CD4-positive, alpha-beta T cell treated with Interleukin-4 for 4 hours (primary cell): ENCODE results near the gene EGFL8.
"Not testable (repeated sequence)": the region's sequence is repeated elsewhere in the genome, so short reads cannot be mapped to it uniquely, and the experiment has no call there.

Experiments used
- DNase-seq: peaks from one replicate; pipeline ENCODE4 v3.0.0-alpha.2; 2020

The EGFL8 gene

DNA sequence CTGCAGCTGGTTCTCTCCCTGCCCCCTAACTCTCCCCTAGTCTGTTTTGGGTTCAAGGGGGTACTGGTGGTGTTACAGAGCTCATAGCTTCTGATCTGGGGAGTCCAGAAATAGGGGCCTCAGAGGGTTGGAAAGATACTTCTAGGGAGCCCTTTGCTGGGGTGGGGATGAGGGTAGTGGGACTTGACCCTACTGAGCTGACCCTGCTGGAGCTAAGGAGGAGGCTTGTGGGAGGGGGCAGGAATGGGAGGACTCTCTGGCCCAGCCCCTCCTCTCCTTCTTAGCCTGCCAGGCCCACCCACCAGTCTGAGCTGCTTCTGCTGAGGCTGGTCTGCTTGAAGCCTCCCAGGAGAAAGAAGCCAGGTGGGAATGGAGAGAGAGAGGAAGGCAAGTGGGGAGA is at the start of gene EGFL8:
TSS of gene EGFL8 (plus strand) at position 301 of the 400 bp plus-strand sequence. CDS start 1,571 bp downstream, outside the sequence.
- no peak for DNase-seq

DNA sequence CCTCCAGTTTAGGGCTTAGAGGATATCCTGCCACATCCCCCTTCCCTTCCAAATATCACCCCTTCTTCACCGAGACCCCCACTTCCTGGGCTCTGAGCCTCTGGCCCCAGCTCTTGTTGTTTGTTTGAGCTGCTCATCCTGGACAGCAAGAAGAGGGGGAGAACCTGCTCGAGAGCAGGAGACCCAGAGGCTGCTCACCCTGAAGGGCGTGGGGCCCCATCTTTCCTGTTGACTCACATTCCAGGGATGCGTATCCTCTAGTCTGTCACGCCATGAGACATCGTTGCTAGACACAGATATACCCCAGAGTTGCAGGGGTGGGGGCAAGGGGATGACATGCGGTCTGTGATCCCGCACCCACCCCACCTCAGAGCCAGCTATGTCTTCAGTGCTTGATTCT is 49.6 kb upstream of the EGFL8 start:
- no peak for DNase-seq

- DNase-seq, result no peak
These were observed 48.8 kb upstream of the EGFL8 start for GRCh38 chr6:32115623-32116022.

DNA sequence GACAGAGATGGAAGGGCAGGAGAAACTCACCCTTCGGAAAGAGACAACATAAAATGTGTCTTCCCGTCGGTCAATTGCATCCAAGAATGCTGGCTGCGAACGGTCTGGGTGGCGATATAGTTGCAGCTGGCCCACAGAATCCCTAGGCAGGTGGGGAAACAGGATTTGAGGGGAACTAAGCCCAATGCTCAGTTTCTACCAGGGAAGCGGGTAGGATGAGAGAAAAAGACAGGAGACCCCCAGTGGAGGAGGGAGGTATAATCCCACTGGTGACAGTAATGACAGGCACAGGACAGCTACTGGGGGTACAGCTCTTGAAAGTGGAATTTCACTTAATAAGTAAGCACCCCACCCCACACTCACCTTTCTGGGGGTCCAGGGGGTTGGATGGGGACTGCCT is 47.7 kb upstream of the EGFL8 start:
- DNase-seq, result no peak

DNA sequence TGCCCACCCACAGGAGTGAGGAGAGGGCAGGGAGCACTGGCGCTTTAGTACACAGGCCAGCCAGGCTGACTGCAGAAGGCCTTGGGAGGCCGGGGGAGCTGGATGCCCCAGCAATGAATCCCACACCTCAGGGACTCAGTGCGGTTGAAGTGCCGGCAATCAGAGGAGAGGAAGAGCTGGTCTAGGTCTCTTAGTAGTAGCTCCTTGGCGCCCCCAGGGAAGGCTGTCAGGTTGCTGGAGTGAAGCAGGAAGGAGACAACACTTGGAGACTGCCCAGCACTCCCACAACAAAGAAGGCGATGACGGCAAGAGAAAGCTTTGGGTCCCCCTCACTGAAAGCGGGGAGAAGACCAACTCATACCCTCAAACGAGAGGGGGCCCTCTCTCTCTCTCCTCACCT is 46.9 kb upstream of the EGFL8 start:
- no peak for DNase-seq

DNA sequence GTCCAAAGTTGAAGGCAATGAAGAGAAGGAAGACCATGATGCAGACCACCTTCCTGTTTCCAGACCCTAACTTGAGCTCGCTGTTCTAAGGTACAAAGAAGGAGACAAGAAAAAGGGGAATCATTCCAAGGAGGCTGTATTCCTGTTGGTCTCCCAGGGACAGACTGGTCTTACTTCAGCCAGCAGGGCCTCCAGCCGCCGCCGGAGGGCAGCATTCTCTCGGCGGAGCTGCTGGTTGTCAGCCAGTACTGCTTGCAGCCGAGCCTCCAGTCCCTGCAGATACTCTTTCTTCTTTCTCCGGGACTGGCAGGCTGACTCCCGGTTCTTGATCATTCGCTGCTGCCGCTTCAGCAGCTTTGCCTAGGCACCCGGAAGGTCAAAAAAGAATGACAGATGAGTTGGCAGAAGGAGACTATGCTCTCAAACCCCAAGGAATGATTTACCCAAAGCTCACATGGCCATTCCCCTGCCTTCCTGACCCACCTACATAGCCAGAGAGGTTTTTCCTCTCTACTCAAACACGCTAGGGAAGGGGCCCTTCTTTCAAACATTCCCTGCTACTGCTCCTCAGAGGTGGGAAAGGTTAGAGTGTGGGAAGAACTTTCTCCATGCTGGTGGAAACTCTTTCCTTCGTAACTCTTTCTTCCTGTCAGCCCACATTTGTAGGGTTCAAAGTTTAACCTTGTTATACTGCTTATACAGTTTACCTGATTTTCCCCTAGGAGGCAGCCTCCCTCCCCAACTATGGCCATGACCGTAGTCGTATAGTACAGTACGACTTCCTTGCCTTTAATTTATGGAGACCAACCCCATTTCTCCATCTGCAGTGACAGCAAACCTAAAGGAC is 45.4 kb upstream of the EGFL8 start:
- DNase-seq, result peak; percentile 59

- DNase-seq, result no peak
These were observed 43.8 kb upstream of the EGFL8 start for GRCh38 chr6:32120573-32121059.

DNA sequence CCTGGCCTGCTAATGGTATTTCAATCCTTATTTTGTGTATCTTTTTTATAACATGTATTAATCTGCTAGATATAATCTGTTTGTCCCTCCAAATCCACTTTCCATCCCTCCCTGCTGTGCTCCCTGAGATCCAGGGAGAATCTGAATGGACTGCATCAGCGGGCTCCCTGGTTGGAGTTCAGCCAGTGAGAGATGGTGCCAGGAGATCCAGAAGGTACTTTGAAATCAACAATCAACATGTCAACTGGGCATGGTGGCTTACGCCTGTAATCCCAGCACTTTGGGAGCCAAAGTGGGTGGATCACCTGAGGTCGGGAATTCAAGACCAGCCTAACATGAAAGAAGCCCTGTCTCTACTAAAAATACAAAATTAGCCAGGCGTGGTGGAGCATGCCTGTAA is 40.7 kb upstream of the EGFL8 start:
- DNase-seq, result no peak

- DNase-seq, result no peak
These were observed 37.5 kb upstream of the EGFL8 start for GRCh38 chr6:32126880-32127279.

DNA sequence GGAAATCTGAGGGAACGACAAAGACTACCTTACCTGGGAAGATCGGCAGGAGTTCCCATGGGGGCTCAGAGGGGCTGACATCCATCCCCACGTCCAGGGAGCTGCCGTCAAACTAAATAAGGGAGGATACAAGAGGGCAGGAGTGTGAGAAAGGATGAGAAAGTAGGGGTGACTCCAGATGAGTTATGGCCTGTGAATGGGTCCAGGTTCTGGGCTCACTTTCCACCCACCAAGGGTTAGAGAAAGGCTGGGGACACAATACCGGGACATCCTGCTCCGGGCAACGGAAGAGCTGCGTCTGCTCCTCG is 37.0 kb upstream of the EGFL8 start:
- DNase-seq, result no peak

DNA sequence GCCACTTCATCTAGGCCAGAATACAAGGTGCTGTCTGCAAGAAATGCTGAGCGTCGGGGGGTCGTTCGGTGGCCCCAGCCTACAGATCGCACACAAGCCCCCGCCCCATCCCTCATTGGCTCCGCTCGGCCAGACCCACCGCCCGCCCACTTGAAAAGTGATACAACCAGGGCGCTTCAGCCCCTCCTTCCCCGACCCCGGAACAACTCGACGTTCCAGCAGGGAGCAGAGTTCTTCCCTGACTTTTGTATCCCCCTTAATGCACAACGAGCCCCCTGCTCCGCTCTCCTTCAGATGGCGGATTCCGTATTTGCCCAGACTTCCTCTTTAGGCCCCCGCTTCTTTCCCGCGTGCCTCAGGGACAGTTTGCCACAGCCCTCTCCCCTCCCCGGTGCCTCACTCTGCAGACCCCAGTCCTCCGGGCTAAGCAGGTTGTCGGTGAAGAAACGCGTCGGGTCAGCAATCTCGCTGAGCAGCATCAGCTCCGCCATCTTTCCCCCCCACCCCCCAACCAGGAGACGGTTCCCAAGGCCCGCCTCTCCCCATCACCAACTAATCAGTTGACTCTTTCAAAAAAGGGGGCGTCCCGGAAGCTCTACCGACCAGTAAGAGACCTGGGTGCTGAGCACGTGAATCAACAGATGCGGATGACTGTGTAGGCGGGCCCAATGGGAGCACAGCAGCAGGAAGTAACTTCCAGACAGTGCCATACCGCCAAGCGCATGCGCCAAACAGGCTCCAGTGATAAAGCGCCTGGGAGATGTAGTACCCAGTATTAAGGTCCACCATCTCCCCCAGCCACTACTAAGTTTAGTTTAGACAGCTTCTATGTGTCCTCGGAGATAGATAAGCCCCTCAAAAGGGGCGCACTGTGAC is 36.4 kb upstream of the EGFL8 start, which contains the start of gene ATF6B:
TSS of gene ATF6B (minus strand) at position 530 of the 876 bp plus-strand sequence. CDS start at position 491, 39 bp downstream.
- peak; percentile 99 for DNase-seq

GRCh38 chr6:32128751-32129296 is 35.6 kb upstream of the EGFL8 start:
- DNase-seq, result no peak

DNA sequence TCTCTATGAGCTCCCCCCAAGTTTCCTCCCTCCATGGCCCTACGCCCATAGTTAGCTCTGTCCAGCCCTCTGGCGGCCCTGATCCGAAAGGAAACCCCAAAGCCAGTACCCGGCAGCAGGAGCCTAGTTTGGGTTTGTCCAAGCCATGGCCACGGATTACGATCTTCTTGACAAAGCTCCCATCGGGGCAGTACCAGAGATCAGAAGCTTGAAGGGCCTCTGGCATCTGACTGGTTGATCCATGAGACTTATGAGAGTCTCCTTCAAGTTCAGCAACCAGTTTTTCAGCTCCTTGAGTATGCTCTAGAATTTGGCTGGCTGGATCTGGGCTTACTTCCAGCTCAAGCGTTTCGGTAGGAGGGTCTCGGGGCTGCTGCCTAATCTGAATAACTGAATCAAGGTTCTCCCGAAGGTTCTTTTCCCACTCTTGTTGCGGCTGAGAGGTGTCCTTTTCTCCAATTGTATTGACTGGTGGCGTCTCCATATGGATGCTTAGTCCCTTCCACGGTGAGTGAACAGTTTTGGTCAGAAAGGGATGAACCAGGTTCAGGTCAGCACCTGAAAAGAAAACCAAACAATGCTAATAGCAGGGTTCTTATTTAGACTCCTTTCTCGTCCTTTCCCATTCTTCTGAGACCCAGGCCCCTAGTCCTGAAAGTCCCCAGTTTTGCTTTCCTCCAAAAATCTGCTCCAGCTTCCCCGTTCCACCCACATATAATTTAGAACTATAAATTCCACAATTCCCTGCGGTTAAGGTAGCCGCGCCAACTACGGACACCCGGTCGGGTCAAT is 34.9 kb upstream of the EGFL8 start:
- no peak for DNase-seq

DNA sequence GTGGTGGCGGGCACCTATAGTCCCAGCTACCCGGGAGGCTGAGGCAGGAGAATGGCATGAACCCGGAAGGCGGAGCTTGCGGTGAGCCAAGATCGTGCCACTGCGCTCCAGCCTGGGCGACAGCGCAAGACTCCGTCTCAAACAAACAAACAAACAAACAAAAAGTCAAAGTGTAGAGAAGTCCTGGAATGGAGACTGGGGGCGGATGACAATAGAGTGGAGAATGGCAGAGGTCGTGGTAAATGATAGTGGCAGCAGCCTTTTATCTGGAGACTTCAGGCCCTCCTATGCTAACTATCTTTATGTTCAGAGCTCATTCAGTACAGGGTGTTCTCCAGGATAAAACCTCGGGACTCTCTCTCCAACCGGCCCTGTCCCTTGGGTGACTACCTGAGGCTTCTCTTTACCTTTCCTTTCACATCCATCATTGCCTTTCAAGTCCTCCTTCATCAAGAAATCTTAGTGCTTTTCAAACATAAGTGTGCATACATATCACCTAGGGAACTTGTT is 32.9 kb upstream of the EGFL8 start:
- DNase-seq, result no peak

- no peak for DNase-seq
These were observed 32.3 kb upstream of the EGFL8 start for GRCh38 chr6:32132110-32132509.

GRCh38 chr6:32133786-32134185 is 30.6 kb upstream of the EGFL8 start:
- no peak for DNase-seq

GRCh38 chr6:32137454-32137853 is 26.9 kb upstream of the EGFL8 start:
- no peak for DNase-seq

DNA sequence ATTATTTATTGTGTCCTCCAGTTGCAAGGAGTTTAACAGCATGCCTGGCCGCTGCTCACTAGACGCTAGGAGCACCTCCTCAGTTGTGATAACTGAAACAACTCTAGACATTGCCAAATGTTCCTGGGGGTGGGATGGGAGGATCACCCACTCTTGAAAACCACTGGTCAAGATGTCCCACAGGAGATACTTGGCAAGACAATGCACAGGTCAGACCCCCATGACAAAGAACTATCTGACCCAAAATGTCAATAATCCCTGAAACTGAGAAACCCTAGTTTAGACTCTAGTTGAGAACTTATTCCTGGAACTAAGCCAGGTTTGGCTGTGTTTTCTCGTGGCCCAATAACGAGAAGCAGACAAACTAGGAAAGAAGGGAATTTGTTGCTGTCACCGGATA is 24.8 kb upstream of the EGFL8 start:
- DNase-seq, result no peak

DNA sequence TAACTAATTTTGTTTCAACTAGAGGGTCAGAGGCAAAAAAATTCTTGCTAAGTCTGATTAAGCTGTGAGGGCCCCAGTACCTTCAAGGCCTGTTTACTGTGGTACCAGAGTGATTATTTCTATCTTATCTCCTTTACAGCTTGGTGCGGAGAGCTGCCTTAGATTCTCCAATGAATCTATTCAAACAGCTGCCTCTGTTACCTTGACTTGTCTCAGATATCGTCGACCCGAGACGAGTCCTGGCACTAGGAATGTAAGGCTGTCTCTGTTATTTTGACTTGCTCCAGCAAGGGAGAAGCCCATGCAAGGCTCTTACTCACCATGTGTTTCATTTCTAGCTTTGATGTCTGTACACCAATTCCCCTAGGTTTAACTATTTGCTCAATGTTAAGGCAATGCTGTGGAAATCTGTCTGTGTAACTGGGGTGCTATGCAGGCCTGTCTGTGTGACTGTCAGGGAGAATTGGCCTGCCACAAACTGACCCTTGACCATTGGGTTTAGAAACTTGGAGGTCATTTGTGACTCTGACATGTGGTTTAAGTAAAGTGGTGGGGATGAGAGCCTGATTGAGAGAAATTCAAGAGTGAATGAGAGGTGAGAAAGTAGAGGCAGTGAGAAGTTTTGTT is 23.9 kb upstream of the EGFL8 start:
- no peak for DNase-seq

- DNase-seq, result not testable (repeated sequence)
These were observed 20.2 kb upstream of the EGFL8 start for GRCh38 chr6:32144238-32144637.

GRCh38 chr6:32146287-32146686 is 18.1 kb upstream of the EGFL8 start:
- DNase-seq, result no peak

DNA sequence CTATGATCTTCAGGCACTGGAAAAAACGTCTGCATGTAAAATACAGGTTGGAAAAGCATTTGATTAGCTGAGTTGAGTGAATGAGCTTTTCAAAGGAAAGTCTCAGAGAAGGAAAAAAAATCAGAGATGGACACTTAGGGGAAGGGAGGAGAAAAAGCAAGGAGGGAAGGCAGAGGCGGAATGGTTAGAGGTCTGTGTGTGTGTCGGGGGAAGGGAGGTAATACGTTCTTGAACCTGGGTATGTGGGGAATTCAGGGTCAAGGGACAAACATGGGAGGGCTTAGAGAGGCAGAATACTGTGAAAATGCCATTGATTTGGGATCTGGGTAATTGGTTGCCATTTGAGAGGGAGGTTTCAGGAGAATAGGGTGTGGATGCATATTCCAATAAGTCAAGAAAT is 17.7 kb upstream of the EGFL8 start:
- DNase-seq, result no peak
